Measurements from ENCODE around the gene R3HDML. TPM values are rescaled to one million over a fixed set of nuclear protein-coding genes. Genes with fewer than 3 reads are reported as not detected.

The R3HDML gene
- total RNA-seq, 1 experiment from 2014 or later: not detected

- peak within 1 kb of the TSS; percentile 83 for H3K27ac Mint-ChIP-seq (ENCODE audit: unreplicated experiment)
- H3K4me1 Mint-ChIP-seq (ENCODE audit: low read depth, unreplicated experiment): peaks cover 12% of the 10 kb centered on the region
- intact Hi-C loops (cut with micrococcal nuclease; ENCODE audit: unreplicated experiment): loop anchor here (1.0 to 5.0 kb wide), 2 partner anchors 76 to 94 kb away; no protein-coding TSS in a partner anchor
- no peaks in the 10 kb centered on the region for H3K9me3 Mint-ChIP-seq (ENCODE audit: low read depth, unreplicated experiment)
- peaks cover 25% of the 10 kb centered on the region for H3K36me3 Mint-ChIP-seq (ENCODE audit: insufficient read depth, unreplicated experiment)
- peak; percentile 100 for DNase-seq
- BruUV-seq (replicated peaks): no TSS peak
- H3K4me3 Mint-ChIP-seq (ENCODE audit: low read depth, unreplicated experiment): peak within 1 kb of the TSS; percentile 98
- CTCF ChIA-PET: interaction anchor here (0.6 to 4.7 kb wide), 15 partner anchors 9 to 300 kb away, joined by 3 to 56 read pairs (median 4); partner anchors contain the start of gene OSER1
- no peaks in the 10 kb centered on the region for H3K27me3 Mint-ChIP-seq (ENCODE audit: unreplicated experiment)
- TF ChIP-seq, protein P1, sequence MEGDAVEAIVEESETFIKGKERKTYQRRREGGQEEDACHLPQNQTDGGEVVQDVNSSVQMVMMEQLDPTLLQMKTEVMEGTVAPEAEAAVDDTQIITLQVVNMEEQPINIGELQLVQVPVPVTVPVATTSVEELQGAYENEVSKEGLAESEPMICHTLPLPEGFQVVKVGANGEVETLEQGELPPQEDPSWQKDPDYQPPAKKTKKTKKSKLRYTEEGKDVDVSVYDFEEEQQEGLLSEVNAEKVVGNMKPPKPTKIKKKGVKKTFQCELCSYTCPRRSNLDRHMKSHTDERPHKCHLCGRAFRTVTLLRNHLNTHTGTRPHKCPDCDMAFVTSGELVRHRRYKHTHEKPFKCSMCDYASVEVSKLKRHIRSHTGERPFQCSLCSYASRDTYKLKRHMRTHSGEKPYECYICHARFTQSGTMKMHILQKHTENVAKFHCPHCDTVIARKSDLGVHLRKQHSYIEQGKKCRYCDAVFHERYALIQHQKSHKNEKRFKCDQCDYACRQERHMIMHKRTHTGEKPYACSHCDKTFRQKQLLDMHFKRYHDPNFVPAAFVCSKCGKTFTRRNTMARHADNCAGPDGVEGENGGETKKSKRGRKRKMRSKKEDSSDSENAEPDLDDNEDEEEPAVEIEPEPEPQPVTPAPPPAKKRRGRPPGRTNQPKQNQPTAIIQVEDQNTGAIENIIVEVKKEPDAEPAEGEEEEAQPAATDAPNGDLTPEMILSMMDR (IDR thresholded peaks at IDR 0.05; ENCODE audit: unreplicated experiment): peak; percentile 98
Measured at GRCh38 chr20:44310664-44311639, 25.9 kb upstream of the R3HDML start, which contains the start of gene FITM2. Gene FITM2 (minus strand): TSS chr20:44311202. CDS start chr20:44311148, 54 bp downstream.

DNA sequence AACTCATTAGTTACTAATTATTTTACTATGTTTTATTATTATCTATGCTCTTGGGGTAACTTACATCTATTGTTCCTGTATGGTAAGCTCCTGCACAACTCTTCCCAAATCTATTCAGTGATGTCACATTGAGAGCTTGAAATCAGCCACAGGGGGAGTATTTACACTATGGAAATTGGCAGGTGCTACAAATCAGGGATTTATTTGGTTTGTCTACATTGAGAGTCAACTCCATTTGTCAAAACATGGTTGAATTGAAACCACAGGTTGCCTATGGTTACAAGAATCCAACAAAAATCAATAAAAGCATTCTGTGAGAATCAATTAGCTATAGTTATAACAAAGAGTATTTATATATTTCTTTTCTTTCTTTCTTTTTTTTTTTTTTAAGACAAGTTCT lies 22.0 kb upstream of the R3HDML start:
- no TSS peak for BruUV-seq (replicated peaks)
- intact Hi-C loops (cut with micrococcal nuclease; ENCODE audit: unreplicated experiment): loop anchor here (5.0 kb wide), 1 partner anchor 72 kb away; no protein-coding TSS in a partner anchor
- CTCF ChIA-PET: interaction anchor here (0.7 kb wide), 1 partner anchor 279 kb away, joined by 3 read pairs; no protein-coding TSS in a partner anchor
- TF ChIP-seq, protein P1 (IDR thresholded peaks at IDR 0.05; ENCODE audit: unreplicated experiment): no peak
- Mint-ChIP-seq H3K36me3 (ENCODE audit: insufficient read depth, unreplicated experiment) (peaks cover 22% of the 10 kb centered on the region), H3K27ac (ENCODE audit: unreplicated experiment) (no peak overlapping the region), H3K4me1 (ENCODE audit: low read depth, unreplicated experiment) (peaks cover 6% of the 10 kb centered on the region), H3K4me3 (ENCODE audit: low read depth, unreplicated experiment) (no peak overlapping the region), H3K27me3 (ENCODE audit: unreplicated experiment) (peaks cover 15% of the 10 kb centered on the region), H3K9me3 (ENCODE audit: low read depth, unreplicated experiment) (peaks cover 3% of the 10 kb centered on the region)
- DNase-seq: no peak

GRCh38 chr20:44319839-44320422 lies 16.9 kb upstream of the R3HDML start:
- DNase-seq: no peak
- H3K36me3 Mint-ChIP-seq (ENCODE audit: insufficient read depth, unreplicated experiment): peaks cover 4% of the 10 kb centered on the region
- CTCF ChIA-PET: interaction anchor here (1.7 kb wide), 1 partner anchor 9 kb away, joined by 4 read pairs; the partner anchor contains the start of gene FITM2
- H3K4me1 Mint-ChIP-seq (ENCODE audit: low read depth, unreplicated experiment): no peaks in the 10 kb centered on the region
- TF ChIP-seq, protein P1 (IDR thresholded peaks at IDR 0.05; ENCODE audit: unreplicated experiment): no peak
- no peak overlapping the region for H3K4me3 Mint-ChIP-seq (ENCODE audit: low read depth, unreplicated experiment)
- intact Hi-C loops (cut with micrococcal nuclease; ENCODE audit: unreplicated experiment): no loop called here
- no peak overlapping the region for H3K27ac Mint-ChIP-seq (ENCODE audit: unreplicated experiment)
- BruUV-seq (replicated peaks): no TSS peak
- peaks cover 3% of the 10 kb centered on the region for H3K9me3 Mint-ChIP-seq (ENCODE audit: low read depth, unreplicated experiment)
- H3K27me3 Mint-ChIP-seq (ENCODE audit: unreplicated experiment): peaks cover 15% of the 10 kb centered on the region

- BruUV-seq (replicated peaks): no TSS peak
- no peak for DNase-seq
- TF ChIP-seq, protein P1 (IDR thresholded peaks at IDR 0.05; ENCODE audit: unreplicated experiment): no peak
- H3K27ac Mint-ChIP-seq (ENCODE audit: unreplicated experiment): no peak overlapping the region
- intact Hi-C loops (cut with micrococcal nuclease; ENCODE audit: unreplicated experiment): no loop called here
- no peak overlapping the region for H3K4me3 Mint-ChIP-seq (ENCODE audit: low read depth, unreplicated experiment)
- H3K27me3 Mint-ChIP-seq (ENCODE audit: unreplicated experiment): peaks cover 10% of the 10 kb centered on the region
- CTCF ChIA-PET: no interaction called here
- H3K36me3 Mint-ChIP-seq (ENCODE audit: insufficient read depth, unreplicated experiment): peaks cover 4% of the 10 kb centered on the region
- no peaks in the 10 kb centered on the region for H3K4me1 Mint-ChIP-seq (ENCODE audit: low read depth, unreplicated experiment)
- no peaks in the 10 kb centered on the region for H3K9me3 Mint-ChIP-seq (ENCODE audit: low read depth, unreplicated experiment)
Measured at GRCh38 chr20:44324343-44324742, 12.5 kb upstream of the R3HDML start.
